B cell (primary cell): Measurements from ENCODE around the gene FKBP6.

Source experiments
- CTCF ChIP-seq: fragments of 200-600 bp; IDR thresholded peaks from one replicate; pipeline ENCODE4 v1.8.0; 2022; ENCODE audit warnings: antibody characterized with exemption, mild to moderate bottlenecking
- EZH2 ChIP-seq: IDR thresholded peaks from 2 replicates; pipeline ENCODE4 v1.6.1; 2012; ENCODE audit warnings: borderline replicate concordance, low read depth, mild to moderate bottlenecking, moderate library complexity, low read length; ENCODE audit not compliant: insufficient read depth, poor library complexity, severe bottlenecking

GRCh38 chr7:73366127-73366526 is 38.2 kb downstream of the FKBP6 start:
- TF ChIP-seq EZH2 (no peak), CTCF (no peak)
